HUES64 (cell line): ENCODE results near the gene CUTC.
"Not testable (repeated sequence)": the region's sequence is repeated elsewhere in the genome, so short reads cannot be mapped to it uniquely, and the experiment has no call there.

ENCODE experiments used
- H3K27ac ChIP-seq: 2 replicates; pipeline ENCODE4 v1.7.0; 2013; ENCODE audit warnings: low read depth, low read length, inconsistent platforms
- H3K27me3 ChIP-seq: 2 replicates; pipeline ENCODE4 v1.6.1; 2013; ENCODE audit warnings: mild to moderate bottlenecking, low read length; ENCODE audit not compliant: insufficient read depth
- H3K36me3 ChIP-seq: 2 replicates; pipeline ENCODE4 v1.6.1; 2013; ENCODE audit warnings: mild to moderate bottlenecking, low read length; ENCODE audit not compliant: insufficient read depth
- H3K4me1 ChIP-seq: 2 replicates; pipeline ENCODE4 v1.6.1; 2013; ENCODE audit warnings: mild to moderate bottlenecking, low read length, moderate library complexity; ENCODE audit not compliant: insufficient read depth
- H3K4me3 ChIP-seq: 2 replicates; pipeline ENCODE4 v1.5.1; 2013; ENCODE audit warnings: mild to moderate bottlenecking, low read length, moderate library complexity
- H3K9ac ChIP-seq: 2 replicates; pipeline ENCODE4 v1.6.1; 2013; ENCODE audit warnings: mild to moderate bottlenecking, low read depth, low read length
- H3K9me3 ChIP-seq: 2 replicates; pipeline ENCODE4 v1.6.1; 2013; ENCODE audit warnings: low read depth, low read length; ENCODE audit not compliant: insufficient read depth
- WGBS: fragments of 150-250, 120-280 bp; methylation state at CpG from one replicate; pipeline ENCODE4 v1.1.7; 2013; ENCODE audit warnings: missing lambda C conversion rate; 5-methylcytosine and 5-hydroxymethylcytosine counted together

Gene CUTC

DNA sequence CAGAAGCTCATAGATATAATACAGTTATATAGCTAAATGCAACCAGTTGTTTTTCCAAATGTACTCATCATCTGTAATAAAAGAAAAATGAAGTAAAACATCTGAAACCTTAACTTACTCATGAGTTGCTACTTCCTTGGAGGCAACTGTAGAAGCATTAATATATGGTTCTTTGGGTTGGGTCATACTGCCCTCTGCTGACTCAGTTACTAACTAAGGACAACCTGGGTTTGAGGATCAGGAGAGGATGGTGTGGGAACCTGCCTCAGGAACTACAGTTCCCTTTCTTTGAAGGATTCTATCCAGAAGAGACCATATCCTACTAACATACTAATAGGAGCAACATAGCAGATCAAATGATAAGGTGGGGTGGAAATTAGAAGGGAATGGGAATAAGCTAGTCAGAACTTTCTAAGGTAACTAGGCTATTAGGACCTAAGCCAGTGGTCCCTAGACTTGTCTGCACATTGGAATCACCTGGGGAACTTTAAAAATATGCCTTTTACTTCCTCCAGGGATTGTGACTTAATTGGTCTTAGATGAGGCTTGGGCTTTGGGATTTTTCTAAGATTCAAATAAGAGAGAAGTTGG lies 20.8 kb upstream of the CUTC start:
- Histone ChIP-seq H3K36me3 (peaks cover 80% of the 10 kb centered on the region), H3K9ac (no peak overlapping the region), H3K4me3 (no peak overlapping the region), H3K4me1 (no peaks in the 10 kb centered on the region), H3K27ac (no peak overlapping the region), H3K9me3 (no peaks in the 10 kb centered on the region), H3K27me3 (no peaks in the 10 kb centered on the region)

DNA sequence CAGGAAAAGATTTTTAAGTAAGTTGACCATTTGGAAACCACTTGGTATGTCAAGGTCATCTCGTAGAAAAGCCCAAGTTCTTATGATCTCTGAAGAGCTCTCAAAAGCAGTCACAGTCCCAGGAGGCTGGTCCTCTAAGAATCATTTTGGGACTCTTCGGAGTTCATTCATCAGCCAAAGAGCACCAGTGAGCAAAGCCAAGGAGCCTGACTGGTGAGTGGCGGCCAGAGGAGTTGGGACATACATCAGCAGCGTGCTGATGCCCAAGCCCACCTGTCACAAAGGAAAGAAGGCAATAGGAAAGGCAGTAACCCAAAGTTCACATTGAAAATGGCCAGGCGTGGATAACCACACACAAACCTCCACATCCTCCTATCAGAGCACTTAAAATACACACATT lies 17.6 kb upstream of the CUTC start:
- WGBS = 92% methylated on average over 5 of the region's 5 CpGs
- H3K27me3 ChIP-seq = no peaks in the 10 kb centered on the region
- H3K9ac ChIP-seq = no peak overlapping the region
- no peaks in the 10 kb centered on the region for H3K9me3 ChIP-seq
- no peak overlapping the region for H3K4me3 ChIP-seq
- H3K27ac ChIP-seq = no peak overlapping the region
- peaks cover 83% of the 10 kb centered on the region for H3K36me3 ChIP-seq
- no peaks in the 10 kb centered on the region for H3K4me1 ChIP-seq

DNA sequence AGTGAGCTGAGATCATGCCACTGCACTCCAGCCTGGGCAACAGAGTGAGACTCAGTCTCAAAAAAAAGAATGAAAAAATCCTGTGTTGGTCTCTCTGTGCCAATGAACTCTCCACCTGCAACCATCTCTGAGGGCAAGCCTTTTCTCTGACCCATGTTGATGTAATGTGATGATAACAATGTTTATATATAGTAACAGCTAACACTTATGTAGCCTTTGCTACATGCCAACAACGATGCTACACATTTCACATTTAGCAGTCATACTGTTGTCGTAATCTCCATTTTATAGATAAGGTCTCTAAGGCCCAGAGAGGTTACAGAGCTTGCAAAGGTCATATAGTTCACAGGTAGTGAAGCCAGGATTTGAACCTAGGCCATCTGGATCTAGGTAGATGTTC lies 11.6 kb upstream of the CUTC start:
- 100% methylated on average over 2 of the region's 2 CpGs for WGBS
- H3K27ac ChIP-seq = no peak overlapping the region
- no peaks in the 10 kb centered on the region for H3K27me3 ChIP-seq
- no peak overlapping the region for H3K4me3 ChIP-seq
- H3K36me3 ChIP-seq = peaks cover 84% of the 10 kb centered on the region
- no peaks in the 10 kb centered on the region for H3K4me1 ChIP-seq
- H3K9me3 ChIP-seq = no peaks in the 10 kb centered on the region
- H3K9ac ChIP-seq = no peak overlapping the region

DNA sequence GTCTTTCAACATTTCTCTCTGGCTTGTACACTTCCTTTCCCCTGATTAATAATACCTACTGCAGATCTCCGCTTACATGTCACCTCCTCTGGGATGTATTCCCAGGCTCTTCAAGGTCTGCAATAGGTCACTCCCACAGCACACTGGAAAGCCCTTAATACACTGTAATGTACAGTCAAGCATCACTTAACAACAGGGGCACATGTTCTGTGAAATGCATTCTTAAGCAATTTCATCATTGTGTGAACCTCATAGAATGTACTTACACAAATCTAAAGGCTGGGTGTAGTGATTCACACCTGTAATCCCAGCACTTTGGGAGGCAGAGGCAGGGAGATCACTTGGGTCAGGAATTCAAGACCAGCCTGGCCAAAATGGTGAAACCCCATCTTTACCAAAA lies 2.0 kb upstream of the CUTC start:
- H3K27me3 ChIP-seq = no peaks in the 10 kb centered on the region
- no peak overlapping the region for H3K9ac ChIP-seq
- H3K27ac ChIP-seq = no peak overlapping the region
- WGBS = 95% methylated on average over 1 of the region's 1 CpG
- no peak overlapping the region for H3K4me3 ChIP-seq
- peaks cover 43% of the 10 kb centered on the region for H3K36me3 ChIP-seq
- peaks cover 3% of the 10 kb centered on the region; the same call in 1 of the 2 replicates for H3K4me1 ChIP-seq
- H3K9me3 ChIP-seq = no peaks in the 10 kb centered on the region

DNA sequence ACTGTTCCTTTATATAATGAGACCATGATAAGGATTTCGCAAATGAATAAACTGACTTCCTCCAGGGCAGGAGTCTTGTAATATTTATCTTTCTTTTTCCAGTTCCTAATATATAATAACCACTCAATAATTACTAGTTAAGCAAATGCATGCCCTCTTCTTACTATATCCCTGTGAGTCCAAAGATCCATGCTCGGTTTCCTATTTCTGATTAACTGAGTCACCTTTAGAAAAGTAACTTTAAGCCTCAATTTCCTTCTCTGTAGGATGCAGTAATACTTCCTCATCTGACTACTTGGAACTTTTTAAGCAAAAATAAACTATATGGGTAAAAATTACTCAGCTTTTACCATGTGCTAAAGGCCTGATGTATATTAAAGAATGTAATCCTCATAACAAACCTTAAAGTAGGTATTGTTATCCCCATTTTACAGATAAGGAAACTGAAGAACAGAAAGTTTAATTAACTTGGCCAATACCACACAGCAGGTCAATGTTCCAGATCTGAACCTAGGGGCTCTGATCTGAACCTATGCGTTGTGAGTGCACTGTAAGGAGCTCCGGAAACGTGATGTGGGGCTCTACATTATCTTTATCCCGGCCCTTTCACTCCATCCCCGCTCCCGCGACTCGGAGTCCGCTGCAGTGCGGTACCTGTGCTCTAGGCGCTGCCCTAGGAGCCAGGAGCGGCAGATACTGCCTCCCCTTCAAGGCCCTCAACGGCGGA lies 565 bp upstream of the CUTC start:
- peaks cover 39% of the 10 kb centered on the region for H3K36me3 ChIP-seq
- H3K27ac ChIP-seq = peak overlapping the region; percentile 83
- peak overlapping the region; percentile 100 for H3K4me3 ChIP-seq
- no peaks in the 10 kb centered on the region for H3K9me3 ChIP-seq
- H3K27me3 ChIP-seq = no peaks in the 10 kb centered on the region
- H3K4me1 ChIP-seq = peaks cover 3% of the 10 kb centered on the region; the same call in 1 of the 2 replicates
- H3K9ac ChIP-seq = peak overlapping the region; percentile 80
- 10% methylated on average over 16 of the region's 16 CpGs for WGBS

DNA sequence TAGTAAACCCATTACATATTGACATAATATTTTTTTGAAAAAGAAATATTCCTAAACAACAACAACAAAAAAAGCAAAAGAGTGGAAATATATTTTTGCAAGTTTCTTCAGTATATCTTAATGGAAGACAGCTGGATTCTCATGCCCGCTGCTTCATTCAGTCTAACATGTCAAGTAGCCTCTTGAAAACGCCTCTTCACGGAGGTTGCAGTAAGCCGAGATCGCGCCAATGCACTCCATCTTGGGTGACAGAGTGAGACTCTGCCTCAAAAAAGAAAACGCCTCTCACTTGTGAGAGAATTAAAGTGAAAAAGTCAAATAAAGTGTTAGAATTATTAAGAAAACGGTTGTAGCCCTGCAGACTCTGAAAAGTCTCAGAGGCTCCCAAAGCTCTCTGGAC lies 1.3 kb downstream of the CUTC start:
- peaks cover 38% of the 10 kb centered on the region for H3K36me3 ChIP-seq
- no peak overlapping the region for H3K9ac ChIP-seq
- WGBS = 93% methylated on average over 8 of the region's 8 CpGs
- no peaks in the 10 kb centered on the region for H3K27me3 ChIP-seq
- peaks cover 3% of the 10 kb centered on the region; the same call in 1 of the 2 replicates for H3K4me1 ChIP-seq
- peak overlapping the region; percentile 100 for H3K4me3 ChIP-seq
- H3K27ac ChIP-seq = no peak overlapping the region
- no peaks in the 10 kb centered on the region for H3K9me3 ChIP-seq

DNA sequence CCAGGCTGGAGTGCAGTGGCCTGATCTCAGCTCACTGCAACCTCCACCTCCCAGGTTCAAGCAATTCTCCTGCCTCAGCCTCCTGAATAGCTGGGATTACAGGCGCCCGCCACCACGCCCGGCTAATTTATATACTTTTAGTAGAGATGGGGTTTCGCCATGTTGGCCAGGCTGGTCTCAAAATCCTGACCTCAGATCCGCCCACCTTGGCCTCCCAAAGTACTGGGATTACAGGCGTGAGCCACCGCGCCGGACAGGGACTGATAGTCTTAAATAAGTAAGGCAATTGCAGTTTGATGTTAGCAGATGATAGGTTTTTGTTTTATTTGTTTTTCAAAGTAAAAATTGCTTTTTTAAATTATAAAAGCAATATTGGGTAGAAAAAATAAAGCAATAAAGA lies 2.1 kb downstream of the CUTC start:
- H3K27me3 ChIP-seq, H3K9me3 ChIP-seq, H3K4me1 ChIP-seq, H3K4me3 ChIP-seq, H3K9ac ChIP-seq, H3K27ac ChIP-seq: not testable (repeated sequence)
- H3K36me3 ChIP-seq = peaks cover 39% of the 10 kb centered on the region
- 96% methylated on average over 10 of the region's 10 CpGs for WGBS

DNA sequence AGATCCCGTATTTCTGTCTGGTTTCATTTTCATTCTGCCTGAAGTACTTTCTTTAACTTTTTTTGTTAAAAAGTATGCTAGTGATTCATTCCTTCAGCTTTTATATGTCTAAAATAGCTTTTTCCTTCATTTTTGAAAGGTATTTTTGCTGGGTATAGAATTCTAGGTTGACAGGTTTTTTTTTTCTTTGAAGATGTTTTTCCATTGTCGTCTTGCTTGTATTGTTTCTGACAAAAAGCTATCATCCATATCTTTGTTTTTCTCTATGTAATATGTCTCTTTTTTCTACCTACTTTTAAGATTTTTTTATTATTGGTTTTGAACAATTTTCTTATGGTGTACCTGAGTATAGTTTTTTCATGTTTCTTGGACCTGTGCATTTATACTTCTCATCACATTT lies 8.2 kb downstream of the CUTC start:
- H3K9me3 ChIP-seq = peaks cover 13% of the 10 kb centered on the region; the same call in 1 of the 2 replicates
- H3K4me3 ChIP-seq = no peak overlapping the region
- H3K9ac ChIP-seq = no peak overlapping the region
- 100% methylated on average over 1 of the region's 2 CpGs for WGBS
- no peak overlapping the region for H3K27ac ChIP-seq
- H3K4me1 ChIP-seq = no peaks in the 10 kb centered on the region
- H3K36me3 ChIP-seq = peaks cover 94% of the 10 kb centered on the region
- H3K27me3 ChIP-seq = no peaks in the 10 kb centered on the region

DNA sequence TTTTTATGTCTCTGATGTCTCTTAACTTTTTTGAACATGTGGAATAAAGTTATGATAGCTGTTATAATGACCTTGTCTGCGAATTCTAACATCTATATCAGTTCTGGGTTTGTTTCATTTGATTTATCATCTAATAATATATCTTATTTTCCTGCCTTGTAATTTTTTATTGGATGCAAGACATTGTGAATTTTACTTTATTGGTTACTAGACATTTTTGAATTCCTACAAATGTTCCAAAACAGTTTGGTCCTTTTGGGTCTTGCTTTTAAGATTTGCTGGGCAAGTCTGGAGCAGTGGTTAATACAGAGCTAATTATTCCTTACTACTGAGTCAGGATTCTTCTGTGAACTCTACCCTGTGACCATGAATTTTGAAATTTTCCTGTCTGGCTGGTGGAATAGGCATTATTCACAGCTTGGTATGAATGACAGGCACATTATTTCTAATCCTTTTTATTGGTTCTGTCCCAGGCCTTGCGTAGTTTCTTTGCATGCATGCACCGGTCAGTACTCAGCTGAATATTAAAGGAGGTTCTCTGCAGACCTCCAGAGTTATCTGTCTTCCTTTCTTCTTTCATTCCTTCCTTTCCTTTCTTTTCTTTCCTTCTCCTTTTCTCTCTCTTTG lies 9.0 kb downstream of the CUTC start:
- no peak overlapping the region for H3K4me3 ChIP-seq
- no peaks in the 10 kb centered on the region for H3K4me1 ChIP-seq
- peaks cover 96% of the 10 kb centered on the region for H3K36me3 ChIP-seq
- H3K27ac ChIP-seq = no peak overlapping the region
- no peak overlapping the region for H3K9ac ChIP-seq
- no peaks in the 10 kb centered on the region for H3K27me3 ChIP-seq
- 95% methylated on average over 2 of the region's 3 CpGs for WGBS
- H3K9me3 ChIP-seq = peaks cover 13% of the 10 kb centered on the region; the same call in 1 of the 2 replicates

DNA sequence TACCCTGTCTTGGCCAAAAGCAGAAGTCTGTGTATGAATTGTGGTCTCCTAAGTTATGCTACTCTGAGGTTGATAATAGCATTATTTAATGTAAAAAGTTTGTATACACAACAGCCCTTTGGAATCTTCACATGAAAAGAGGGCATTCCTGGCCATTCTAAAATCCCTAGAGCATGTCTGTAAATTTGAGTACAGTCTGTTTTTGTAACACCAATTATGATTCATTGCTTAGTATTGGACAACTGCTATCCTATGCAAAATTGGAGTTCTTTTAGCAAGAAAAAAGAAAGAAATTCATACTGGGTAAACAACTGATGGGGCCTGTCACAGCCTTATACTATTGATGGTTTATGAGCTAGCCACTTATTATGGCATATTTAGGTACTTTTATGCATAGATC lies 10.2 kb downstream of the CUTC start:
- Histone ChIP-seq H3K9ac (no peak overlapping the region), H3K27me3 (no peaks in the 10 kb centered on the region), H3K36me3 (peaks cover 96% of the 10 kb centered on the region), H3K27ac (no peak overlapping the region), H3K4me1 (no peaks in the 10 kb centered on the region), H3K4me3 (no peak overlapping the region), H3K9me3 (peaks cover 13% of the 10 kb centered on the region; the same call in 1 of the 2 replicates)

DNA sequence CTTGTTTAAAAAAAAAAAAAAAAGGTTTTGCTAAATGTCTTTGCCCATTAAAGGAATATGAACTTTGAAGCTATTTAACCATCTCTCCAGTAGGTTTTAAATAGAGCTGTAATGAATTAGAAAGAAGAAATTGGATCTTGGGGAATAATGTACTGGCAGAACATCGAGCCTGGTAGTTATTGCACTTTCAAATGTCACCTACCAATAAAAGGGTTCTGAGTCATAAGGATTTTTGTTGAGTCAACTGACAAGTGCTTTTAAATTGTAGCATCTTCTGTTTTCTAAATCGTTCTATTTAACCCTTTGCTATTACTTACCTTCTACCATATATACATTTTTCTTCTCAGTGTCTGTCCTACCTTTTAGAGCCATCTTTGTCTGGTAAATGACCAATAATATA lies 10.7 kb downstream of the CUTC start:
- H3K4me1 ChIP-seq = no peaks in the 10 kb centered on the region
- H3K36me3 ChIP-seq = peaks cover 96% of the 10 kb centered on the region
- no peak overlapping the region for H3K9ac ChIP-seq
- WGBS = 83% methylated on average over 1 of the region's 2 CpGs
- peaks cover 13% of the 10 kb centered on the region; the same call in 1 of the 2 replicates for H3K9me3 ChIP-seq
- H3K4me3 ChIP-seq = no peak overlapping the region
- H3K27me3 ChIP-seq = no peaks in the 10 kb centered on the region
- H3K27ac ChIP-seq = no peak overlapping the region
